GM21786 (cell line): ENCODE results near the gene ROR1.
"Not testable (repeated sequence)": the region's sequence is repeated elsewhere in the genome, so short reads cannot be mapped to it uniquely, and the experiment has no call there.

ENCODE experiments used
- ATAC-seq: cut with Tn5 transposase; IDR thresholded peaks from one replicate; pipeline ENCODE4 v1.9.1; 2021; ENCODE audit not compliant: unreplicated experiment

The ROR1 gene

DNA sequence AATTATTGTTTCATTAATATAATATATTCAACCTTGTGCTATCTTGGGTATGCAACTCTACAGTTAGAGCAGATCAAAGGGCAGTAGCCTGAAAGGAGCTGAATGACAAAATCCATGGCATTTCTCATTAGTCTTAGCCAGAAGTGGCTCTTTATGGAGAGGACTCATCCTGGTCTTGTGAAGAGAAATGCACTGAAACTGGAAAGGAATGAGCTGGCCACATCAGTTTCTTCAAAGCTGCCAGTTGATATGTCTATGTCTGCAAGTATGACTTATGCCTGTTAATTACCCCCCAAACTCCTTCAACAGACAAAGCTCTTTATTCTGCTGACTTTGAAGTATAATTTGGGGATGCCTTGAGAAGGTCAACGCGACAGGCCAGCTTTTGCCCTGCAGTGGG, 310.6 kb downstream of the ROR1 start:
- ATAC-seq = no peak

DNA sequence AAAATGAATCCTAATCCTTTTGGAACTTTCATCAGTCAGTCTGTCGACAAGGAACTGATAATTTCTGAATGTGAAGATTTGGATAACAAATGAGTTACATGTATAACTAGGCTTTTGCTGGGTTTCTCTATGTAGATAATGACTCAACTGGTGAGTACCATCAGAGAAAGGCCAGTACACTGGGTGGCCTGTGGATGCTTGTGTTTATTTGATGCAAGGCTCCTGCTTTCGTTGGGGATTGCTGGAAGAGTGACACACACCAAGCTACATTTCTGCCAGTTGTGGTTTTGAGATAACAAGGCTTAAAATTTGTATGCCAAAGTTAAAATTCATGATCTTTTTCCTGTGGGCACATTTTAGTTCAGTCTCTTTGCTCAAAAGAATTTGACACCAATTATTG, 314.0 kb downstream of the ROR1 start:
- ATAC-seq = no peak

DNA sequence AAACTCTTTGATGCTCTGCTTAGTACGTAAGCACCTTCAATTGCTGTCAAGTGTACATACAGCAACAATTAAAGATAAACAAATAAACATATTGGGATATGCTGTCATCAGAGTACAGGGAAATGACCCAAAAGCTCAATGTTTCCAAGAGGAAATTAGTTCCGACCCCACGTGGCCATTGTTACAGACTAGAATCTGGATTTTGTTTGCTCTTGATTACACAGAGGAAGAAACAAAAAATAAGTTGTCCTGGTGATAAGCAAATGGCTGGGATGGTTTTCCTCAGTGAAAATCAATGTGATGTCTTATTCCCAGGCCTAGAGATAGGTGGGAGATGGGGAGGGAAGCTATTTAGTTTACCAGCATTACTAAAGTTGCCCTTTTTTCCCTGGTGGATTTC, 316.6 kb downstream of the ROR1 start:
- no peak for ATAC-seq

DNA sequence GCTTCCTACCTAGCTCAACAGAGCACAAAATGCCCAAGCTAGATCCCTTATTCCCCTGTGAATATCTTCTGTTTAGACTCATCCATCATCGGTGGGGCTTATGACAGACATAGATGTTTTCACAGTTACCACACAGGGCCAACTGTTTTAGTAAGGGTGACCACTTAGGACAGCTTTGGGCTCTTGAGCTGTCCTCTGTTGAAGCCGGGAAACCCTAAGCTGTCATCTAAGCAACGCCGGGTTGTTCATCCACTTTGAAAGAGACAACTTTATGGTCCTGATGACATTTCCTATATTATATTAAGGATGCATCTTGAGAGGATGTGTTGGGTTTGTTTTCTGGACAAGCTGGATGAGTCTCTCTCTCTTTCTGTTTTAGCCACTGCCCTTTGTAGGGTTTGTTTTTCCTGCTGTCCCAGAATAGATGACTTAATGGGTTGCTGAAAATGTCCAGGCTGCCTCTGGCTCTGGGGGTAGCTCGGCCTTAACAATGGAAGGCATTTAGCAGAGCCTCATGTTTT, 319.1 kb downstream of the ROR1 start:
- no peak for ATAC-seq

- no peak for ATAC-seq
These were observed 320.1 kb downstream of the ROR1 start for GRCh38 chr1:64093941-64094340.

- ATAC-seq = no peak
These were observed 322.0 kb downstream of the ROR1 start for GRCh38 chr1:64095832-64096231.

DNA sequence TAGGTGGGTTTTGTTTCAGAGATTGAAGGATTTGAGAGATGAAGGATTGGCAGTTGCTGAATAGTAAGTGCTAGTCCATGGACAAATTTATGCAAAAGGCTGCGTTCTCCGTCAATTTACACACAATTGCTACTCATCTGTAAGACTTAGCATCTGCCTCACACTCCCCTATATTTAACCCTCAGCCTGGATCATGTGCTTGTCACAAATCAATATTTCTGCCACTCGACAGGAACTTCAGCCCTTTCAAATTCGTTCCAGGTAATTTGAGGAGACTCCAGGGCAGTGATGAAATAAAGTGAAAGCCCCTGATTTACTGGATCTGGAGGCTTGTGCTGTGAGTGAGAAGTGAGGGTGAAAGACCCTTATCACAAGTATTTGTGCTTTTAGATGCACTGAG, 324.0 kb downstream of the ROR1 start:
- no peak for ATAC-seq

- ATAC-seq = no peak
These were observed 324.6 kb downstream of the ROR1 start for GRCh38 chr1:64098436-64098835.

- ATAC-seq = no peak
These were observed 325.2 kb downstream of the ROR1 start for GRCh38 chr1:64098846-64099582.

DNA sequence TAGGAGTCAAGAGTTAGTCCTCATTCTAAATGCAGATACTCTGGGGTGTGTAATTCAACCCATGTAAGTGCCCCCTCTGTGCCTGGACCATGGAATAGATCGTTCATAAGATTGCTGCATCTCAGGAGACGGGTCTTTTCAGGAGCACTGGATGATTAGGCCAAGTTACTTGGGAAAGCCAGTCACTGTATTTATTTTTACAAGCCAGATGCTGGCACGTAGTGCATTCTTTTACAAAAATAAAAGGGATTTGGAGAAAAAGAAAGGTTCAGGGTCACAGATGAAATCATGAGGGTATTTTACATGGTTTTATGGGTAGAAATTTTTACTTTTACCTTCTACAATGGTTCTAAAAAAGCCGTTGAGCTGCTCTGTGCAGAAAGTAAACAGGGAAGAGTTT, 327.0 kb downstream of the ROR1 start:
- ATAC-seq = no peak

DNA sequence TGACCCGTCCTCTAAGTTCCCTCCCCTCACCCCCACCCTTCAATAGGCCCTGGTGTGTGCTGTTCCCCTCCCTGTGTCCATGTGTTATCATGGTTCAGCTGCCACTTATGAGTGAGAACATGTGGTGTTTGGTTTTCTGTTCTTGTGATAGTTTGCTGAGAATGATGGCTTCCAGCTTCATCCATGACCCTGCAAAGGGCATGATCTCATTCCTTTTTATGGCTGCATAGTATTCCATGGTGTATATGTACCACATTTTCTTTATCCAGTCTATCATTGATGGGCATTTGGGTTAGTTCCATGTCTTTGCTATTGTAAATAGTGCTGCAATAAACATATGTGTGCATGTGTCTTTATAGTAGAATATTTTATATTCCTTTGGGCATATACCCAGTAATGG, 330.8 kb downstream of the ROR1 start:
- not testable (repeated sequence) for ATAC-seq

DNA sequence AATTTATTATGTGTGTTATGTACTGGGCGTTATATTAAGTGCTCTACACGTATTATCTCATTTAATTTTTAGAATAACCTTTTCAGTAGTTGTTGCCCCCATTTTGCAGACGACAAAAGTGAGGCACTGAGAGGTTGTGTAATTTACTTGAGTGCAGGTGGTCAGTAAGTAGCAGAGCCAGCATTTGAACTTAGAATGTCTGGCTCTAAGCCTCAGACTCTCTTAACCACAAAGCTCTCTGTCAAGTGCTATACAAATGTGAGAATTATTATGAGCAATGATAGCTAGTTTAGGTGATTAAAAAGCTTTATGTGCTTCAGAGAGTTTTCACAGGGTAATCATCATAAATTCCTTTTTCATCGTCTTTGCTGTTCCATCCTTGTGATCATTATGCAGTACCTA, 333.3 kb downstream of the ROR1 start:
- no peak for ATAC-seq

GRCh38 chr1:64107632-64108031, 333.8 kb downstream of the ROR1 start:
- ATAC-seq = no peak

- no peak for ATAC-seq
These were observed 337.3 kb downstream of the ROR1 start for GRCh38 chr1:64110924-64111777.

GRCh38 chr1:64111787-64112186, 338.0 kb downstream of the ROR1 start:
- ATAC-seq = no peak

- no peak for ATAC-seq
These were observed 338.5 kb downstream of the ROR1 start for GRCh38 chr1:64112281-64112680.

DNA sequence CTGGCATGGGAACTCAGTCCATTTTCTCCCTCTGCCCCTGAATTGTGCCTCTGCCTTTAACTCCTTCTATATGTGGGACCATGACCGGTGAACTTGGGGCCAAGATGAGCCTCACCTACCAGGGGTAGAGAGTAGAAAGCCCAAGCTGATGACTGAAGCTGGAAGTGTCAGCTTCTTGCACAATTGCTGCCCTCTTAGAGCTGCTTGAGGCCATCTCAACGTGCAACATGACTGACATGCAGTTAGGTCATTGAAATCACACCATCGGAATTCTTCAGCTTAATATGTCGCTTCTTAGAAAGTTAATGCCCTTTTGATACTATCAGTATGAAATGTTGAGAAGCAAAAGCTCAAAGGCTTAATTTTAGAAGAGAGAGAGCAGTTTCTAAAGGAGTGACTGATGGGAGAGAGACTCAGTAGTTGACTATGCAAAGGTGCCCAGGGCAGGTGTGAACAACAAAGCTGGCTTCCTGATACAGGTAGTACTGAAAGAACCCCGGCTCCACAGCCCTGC, 340.3 kb downstream of the ROR1 start:
- no peak for ATAC-seq

DNA sequence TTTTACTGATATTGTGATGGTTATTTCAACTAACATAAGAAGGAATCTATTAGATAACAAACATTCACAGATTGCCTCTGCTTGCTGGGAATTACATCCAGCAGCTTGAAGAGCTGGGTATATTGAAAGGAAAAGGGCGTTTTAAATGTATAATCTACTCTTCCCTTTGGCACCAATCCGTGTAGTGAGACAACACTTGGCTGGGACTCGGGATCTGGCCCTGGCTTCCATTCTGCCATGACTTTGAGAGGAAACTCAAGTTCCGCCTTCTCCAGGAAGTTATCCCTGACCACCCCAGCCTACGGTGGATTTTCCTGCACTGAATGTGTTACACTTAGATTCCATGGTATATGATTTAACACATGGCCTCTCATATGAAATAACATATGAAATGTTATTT, 342.7 kb downstream of the ROR1 start:
- no peak for ATAC-seq

GRCh38 chr1:64117492-64117891, 343.7 kb downstream of the ROR1 start:
- ATAC-seq = no peak

GRCh38 chr1:64121766-64122385, 348.1 kb downstream of the ROR1 start:
- ATAC-seq = no peak

DNA sequence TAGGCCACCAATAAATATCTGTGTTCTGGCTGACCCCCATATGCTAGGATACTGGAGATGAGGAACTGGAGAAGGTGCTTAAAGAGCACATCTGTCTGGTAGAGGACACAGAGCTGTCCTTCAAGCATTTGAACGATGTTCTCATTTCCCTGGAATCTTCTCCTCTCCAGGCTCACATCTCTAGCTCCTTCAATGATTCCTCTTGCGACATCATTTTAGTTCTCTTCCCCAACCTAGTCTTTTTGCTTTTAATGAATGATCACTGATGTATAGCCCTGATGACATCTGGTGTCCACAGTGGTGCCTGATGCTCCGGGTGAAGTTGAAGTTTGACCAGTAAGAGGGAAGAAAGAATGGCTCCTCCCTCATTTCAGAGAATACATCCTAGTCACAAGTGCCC, 348.8 kb downstream of the ROR1 start:
- no peak for ATAC-seq
